Measurements from ENCODE around the gene NUP54.

NUP54 gene

GRCh38 chr4:76144546-76144945 lies 3.7 kb downstream of the NUP54 start:
- H3F3A ChIP-seq (ENCODE audit: insufficient read depth, low read length) = no peaks in the 10 kb centered on the region
- no peaks in the 10 kb centered on the region for H4K20me1 ChIP-seq (ENCODE audit: insufficient read depth, low read length)
- peaks cover 7% of the 10 kb centered on the region; the same call in 1 of the 2 replicates for H3K4me1 ChIP-seq (ENCODE audit: low read length)
- no peak for TF ChIP-seq EZH2 (optimal IDR thresholded peaks at IDR 0.05; ENCODE audit: low read depth, low read length)
- TF ChIP-seq, protein P1, sequence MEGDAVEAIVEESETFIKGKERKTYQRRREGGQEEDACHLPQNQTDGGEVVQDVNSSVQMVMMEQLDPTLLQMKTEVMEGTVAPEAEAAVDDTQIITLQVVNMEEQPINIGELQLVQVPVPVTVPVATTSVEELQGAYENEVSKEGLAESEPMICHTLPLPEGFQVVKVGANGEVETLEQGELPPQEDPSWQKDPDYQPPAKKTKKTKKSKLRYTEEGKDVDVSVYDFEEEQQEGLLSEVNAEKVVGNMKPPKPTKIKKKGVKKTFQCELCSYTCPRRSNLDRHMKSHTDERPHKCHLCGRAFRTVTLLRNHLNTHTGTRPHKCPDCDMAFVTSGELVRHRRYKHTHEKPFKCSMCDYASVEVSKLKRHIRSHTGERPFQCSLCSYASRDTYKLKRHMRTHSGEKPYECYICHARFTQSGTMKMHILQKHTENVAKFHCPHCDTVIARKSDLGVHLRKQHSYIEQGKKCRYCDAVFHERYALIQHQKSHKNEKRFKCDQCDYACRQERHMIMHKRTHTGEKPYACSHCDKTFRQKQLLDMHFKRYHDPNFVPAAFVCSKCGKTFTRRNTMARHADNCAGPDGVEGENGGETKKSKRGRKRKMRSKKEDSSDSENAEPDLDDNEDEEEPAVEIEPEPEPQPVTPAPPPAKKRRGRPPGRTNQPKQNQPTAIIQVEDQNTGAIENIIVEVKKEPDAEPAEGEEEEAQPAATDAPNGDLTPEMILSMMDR (IDR thresholded peaks at IDR 0.05; ENCODE audit: low read length) = no peak
- TF ChIP-seq EZH2phosphoT487 (IDR thresholded peaks at IDR 0.05; ENCODE audit: low read length) = no peak
- H3K4me2 ChIP-seq (ENCODE audit: low read depth, low read length) = no peak overlapping the region
- no peak for DNase-seq
- no peaks in the 10 kb centered on the region for H3K27me3 ChIP-seq (replicated peaks; ENCODE audit: insufficient read depth, low read length)
- H3K4me3 ChIP-seq (ENCODE audit: low read length) = no peak overlapping the region
- H3K27ac ChIP-seq (ENCODE audit: low read length) = no peak overlapping the region
- no peak overlapping the region for H3K9ac ChIP-seq (ENCODE audit: low read length)
- peaks cover 91% of the 10 kb centered on the region for H3K79me2 ChIP-seq (ENCODE audit: low read length)
- peaks cover 7% of the 10 kb centered on the region; the same call in 1 of the 2 replicates for H3K36me3 ChIP-seq (replicated peaks; ENCODE audit: insufficient read depth, low read length)
- no peaks in the 10 kb centered on the region for H3K9me2 ChIP-seq (replicated peaks; ENCODE audit: insufficient read depth, low read length)
- no peak overlapping the region for H2AFZ ChIP-seq (ENCODE audit: low read length)
- no peaks in the 10 kb centered on the region for H3K9me3 ChIP-seq (replicated peaks; ENCODE audit: insufficient read depth, low read length)

DNA sequence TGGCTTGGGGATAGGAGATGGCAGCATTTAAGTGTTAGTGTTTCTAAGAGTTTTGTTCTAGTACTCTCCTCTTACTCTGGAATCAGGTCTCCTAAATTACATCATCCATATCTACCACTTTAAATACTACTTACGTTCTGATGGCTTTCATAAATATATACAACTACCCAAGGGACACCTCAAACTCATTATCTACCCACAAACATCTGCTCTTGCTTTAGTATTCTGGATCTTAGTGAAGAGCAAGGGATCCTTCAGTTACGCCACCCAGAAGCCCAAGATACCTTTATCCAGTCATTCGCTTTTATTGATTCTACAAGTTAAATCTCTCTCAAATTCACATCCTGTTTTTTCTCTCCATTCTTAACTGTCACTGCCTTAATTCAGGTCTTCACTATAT lies 7.0 kb downstream of the NUP54 start:
- no peak for DNase-seq
- no peak overlapping the region for H2AFZ ChIP-seq (ENCODE audit: low read length)
- no peak overlapping the region for H3K27ac ChIP-seq (ENCODE audit: low read length)
- no peak overlapping the region for H3K9ac ChIP-seq (ENCODE audit: low read length)
- H4K20me1 ChIP-seq (ENCODE audit: insufficient read depth, low read length) = no peaks in the 10 kb centered on the region; the same call in 1 of the 2 replicates
- H3K79me2 ChIP-seq (ENCODE audit: low read length) = peaks cover 85% of the 10 kb centered on the region
- no peaks in the 10 kb centered on the region for H3F3A ChIP-seq (ENCODE audit: insufficient read depth, low read length)
- H3K27me3 ChIP-seq (replicated peaks; ENCODE audit: insufficient read depth, low read length) = no peaks in the 10 kb centered on the region
- H3K4me1 ChIP-seq (ENCODE audit: low read length) = peaks cover under 1% of the 10 kb centered on the region; the same call in 1 of the 2 replicates
- no peak overlapping the region for H3K4me2 ChIP-seq (ENCODE audit: low read depth, low read length)
- peaks cover 10% of the 10 kb centered on the region; the same call in 1 of the 2 replicates for H3K36me3 ChIP-seq (replicated peaks; ENCODE audit: insufficient read depth, low read length)
- no peaks in the 10 kb centered on the region for H3K9me3 ChIP-seq (replicated peaks; ENCODE audit: insufficient read depth, low read length)
- no peak overlapping the region for H3K4me3 ChIP-seq (ENCODE audit: low read length)
- no peaks in the 10 kb centered on the region for H3K9me2 ChIP-seq (replicated peaks; ENCODE audit: insufficient read depth, low read length)
- TF ChIP-seq, protein P1 (IDR thresholded peaks at IDR 0.05; ENCODE audit: low read length) = no peak
- TF ChIP-seq EZH2 (optimal IDR thresholded peaks at IDR 0.05; ENCODE audit: low read depth, low read length) = no peak
- TF ChIP-seq EZH2phosphoT487 (IDR thresholded peaks at IDR 0.05; ENCODE audit: low read length) = no peak

DNA sequence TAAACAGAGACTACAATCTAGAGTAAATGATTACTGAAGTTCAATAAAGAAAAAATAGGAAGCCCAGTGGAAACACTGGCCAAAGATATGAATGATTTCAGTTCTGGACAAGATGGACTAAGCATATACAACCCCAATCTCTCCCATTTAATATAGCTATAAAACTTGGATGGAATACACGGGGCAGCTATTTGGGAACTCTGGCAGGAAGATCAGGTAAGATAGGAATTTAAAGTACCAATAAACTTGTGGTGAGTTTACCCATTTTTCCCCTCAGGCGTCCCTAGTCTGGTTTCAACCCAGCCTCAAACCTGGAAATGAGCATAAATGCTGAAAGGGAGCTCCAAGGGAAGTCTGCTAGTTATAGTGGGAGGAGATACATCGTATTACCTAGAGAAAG lies 20.4 kb downstream of the NUP54 start:
- H3K4me2 ChIP-seq (ENCODE audit: low read depth, low read length) = no peak overlapping the region
- H3K27ac ChIP-seq (ENCODE audit: low read length) = no peak overlapping the region
- no peak for DNase-seq

More for the DNA sequence above, 20.4 kb downstream of the NUP54 start:
- no peak overlapping the region for H3K9ac ChIP-seq (ENCODE audit: low read length)
- H3K27me3 ChIP-seq (replicated peaks; ENCODE audit: insufficient read depth, low read length) = no peaks in the 10 kb centered on the region
- H4K20me1 ChIP-seq (ENCODE audit: insufficient read depth, low read length) = no peaks in the 10 kb centered on the region
- H3F3A ChIP-seq (ENCODE audit: insufficient read depth, low read length) = no peaks in the 10 kb centered on the region
- no peak overlapping the region for H2AFZ ChIP-seq (ENCODE audit: low read length)
- no peak overlapping the region for H3K4me3 ChIP-seq (ENCODE audit: low read length)
- H3K4me1 ChIP-seq (ENCODE audit: low read length) = no peaks in the 10 kb centered on the region
- TF ChIP-seq, protein P1 (IDR thresholded peaks at IDR 0.05; ENCODE audit: low read length) = no peak
- no peaks in the 10 kb centered on the region for H3K9me2 ChIP-seq (replicated peaks; ENCODE audit: insufficient read depth, low read length)
- no peaks in the 10 kb centered on the region for H3K9me3 ChIP-seq (replicated peaks; ENCODE audit: insufficient read depth, low read length)
- H3K36me3 ChIP-seq (replicated peaks; ENCODE audit: insufficient read depth, low read length) = no peaks in the 10 kb centered on the region; the same call in 1 of the 2 replicates
- H3K79me2 ChIP-seq (ENCODE audit: low read length) = no peaks in the 10 kb centered on the region
